LNCaP clone FGC (cell line): ENCODE results near the gene TNNC2.

Experiments used
- DNase-seq: peaks from one replicate; pipeline ENCODE4 v3.0.0-alpha.2; 2011; ENCODE audit warnings: low read depth
- H3K4me3 ChIP-seq: 2 replicates; pipeline ENCODE4 v1.5.1; 2011; ENCODE audit warnings: mild to moderate bottlenecking, low read depth, low read length, control low read depth
- TF ChIP-seq, protein P1 (sequence below): IDR thresholded peaks from 2 replicates; pipeline ENCODE4 v1.5.1; 2012; ENCODE audit warnings: mild to moderate bottlenecking; ENCODE audit not compliant: control insufficient read depth, insufficient read depth; ENCODE audit errors: extremely low read depth

Gene TNNC2

DNA sequence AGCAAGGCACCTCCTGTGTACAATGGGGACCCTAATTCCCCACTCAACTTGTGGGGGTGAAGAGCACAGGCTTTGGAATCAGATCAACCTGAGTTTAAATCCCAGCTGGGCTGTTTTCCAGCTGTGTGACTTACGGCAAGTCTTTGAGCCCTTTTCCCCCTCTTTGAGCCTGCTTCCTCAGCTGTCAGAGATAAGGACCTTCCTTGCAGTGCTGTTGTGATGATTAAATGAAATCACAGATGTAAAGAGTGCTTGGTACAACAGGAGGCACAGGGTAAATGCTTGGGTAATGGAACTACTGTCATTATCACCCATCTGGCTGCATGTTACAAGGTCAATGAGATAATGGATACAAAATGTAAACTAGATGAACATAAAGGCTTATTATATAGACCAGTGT lies 9.7 kb upstream of the TNNC2 start:
- DNase-seq: no peak
- no peak overlapping the region for H3K4me3 ChIP-seq
- TF ChIP-seq, protein P1, sequence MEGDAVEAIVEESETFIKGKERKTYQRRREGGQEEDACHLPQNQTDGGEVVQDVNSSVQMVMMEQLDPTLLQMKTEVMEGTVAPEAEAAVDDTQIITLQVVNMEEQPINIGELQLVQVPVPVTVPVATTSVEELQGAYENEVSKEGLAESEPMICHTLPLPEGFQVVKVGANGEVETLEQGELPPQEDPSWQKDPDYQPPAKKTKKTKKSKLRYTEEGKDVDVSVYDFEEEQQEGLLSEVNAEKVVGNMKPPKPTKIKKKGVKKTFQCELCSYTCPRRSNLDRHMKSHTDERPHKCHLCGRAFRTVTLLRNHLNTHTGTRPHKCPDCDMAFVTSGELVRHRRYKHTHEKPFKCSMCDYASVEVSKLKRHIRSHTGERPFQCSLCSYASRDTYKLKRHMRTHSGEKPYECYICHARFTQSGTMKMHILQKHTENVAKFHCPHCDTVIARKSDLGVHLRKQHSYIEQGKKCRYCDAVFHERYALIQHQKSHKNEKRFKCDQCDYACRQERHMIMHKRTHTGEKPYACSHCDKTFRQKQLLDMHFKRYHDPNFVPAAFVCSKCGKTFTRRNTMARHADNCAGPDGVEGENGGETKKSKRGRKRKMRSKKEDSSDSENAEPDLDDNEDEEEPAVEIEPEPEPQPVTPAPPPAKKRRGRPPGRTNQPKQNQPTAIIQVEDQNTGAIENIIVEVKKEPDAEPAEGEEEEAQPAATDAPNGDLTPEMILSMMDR: no peak

DNA sequence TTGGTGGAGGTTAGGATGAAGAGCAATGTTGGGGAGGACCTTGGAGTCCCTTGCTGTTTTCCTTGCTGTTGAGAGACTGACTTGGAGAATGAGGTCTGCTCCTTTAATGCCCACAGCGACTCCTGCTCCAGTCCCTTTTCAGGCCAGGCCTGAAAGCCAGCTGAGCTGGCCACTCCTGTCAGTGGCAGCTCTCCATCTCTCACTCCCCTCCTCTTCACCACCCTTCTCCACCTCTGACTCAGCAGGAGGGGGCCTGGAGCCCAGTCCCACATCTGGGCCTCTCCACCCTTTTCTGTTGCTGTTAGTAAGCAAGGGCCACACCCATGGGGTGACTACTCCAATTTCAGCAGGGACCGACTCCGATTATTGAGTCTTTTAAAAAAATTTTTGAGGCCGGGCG lies 8.7 kb upstream of the TNNC2 start:
- DNase-seq: no peak
- TF ChIP-seq, protein P1: no peak
- H3K4me3 ChIP-seq: no peak overlapping the region

DNA sequence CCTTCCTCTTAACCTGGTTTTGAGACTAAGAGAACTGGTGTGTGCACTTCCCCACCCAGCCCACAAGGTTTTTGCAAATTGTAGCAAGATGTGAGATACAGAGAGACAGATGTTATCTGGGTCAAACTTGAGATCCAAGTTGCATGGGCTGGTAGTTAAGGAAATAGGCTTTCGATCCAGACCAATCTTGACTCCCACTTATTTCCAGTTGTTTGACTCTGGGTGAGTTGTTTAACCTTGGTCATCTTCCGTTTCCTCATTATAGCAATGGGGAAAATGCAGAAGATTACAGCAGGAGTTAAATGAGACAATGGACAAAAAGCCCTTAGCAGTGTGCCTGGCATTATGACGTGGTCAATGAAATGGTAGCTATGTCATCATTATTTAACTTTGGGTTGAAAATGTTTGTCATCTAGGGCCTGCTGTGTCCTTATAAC lies 8.2 kb upstream of the TNNC2 start:
- TF ChIP-seq, protein P1: no peak
- no peak for DNase-seq
- H3K4me3 ChIP-seq: no peak overlapping the region

DNA sequence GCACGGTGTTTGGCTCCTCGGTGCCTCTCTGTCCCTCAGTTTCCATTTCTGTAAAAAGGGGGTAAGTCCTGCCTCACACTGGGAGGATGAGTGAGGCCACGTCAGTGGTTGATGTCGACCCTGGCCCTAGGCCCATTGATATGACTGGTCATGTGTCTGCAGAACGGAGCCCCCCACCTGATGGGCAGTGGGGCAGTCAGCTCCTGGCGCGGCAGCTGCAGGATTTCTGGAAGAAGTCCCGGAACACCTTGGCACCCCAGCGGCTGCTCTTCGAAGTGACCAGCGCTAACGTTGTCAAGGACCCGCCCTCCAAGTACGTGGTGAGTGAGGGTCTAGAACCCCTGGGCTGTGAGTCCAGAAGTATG lies 7.7 kb upstream of the TNNC2 start:
- no peak overlapping the region; the same call in 1 of the 2 replicates for H3K4me3 ChIP-seq
- no peak for DNase-seq
- TF ChIP-seq, protein P1: no peak

DNA sequence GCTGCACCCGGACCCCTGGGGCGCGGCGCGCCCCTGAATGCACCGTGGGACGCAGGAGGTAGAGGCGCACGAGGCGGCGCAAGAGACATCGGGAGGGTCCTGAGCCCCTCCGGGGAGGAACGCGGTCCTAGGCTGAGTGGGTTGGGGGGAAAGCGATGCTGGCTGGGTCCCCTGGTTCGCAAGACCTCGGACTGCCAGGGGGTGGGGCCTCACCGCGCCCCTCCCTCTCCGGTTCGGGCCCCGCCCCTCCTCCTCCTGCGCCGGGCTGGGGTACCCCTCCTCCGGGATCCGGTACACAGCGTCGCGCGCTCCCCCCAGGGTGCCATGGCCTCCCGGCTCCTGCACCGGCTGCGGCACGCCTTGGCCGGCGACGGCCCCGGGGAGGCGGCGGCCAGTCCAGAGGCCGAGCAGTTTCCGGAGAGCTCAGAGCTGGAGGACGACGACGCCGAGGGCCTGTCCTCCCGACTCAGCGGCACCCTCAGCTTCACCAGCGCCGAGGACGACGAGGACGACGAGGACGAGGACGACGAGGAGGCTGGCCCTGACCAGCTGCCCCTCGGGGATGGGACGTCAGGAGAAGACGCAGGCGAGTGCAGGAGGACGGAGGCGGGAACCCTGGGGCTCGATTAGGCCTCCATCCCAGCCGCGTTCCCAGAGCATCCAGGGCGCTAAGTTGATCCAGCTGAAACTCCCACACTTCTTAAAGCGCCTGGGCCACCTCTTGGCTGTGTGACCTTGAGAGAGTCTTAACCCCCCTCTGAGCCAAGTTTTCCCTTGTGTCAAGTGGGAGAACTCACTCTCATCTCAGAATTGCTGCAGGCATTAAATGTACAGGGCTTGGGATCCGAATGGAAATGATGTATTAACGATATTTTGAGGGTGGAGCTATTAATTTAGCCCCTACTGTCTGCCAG lies 7.0 kb upstream of the TNNC2 start:
- TF ChIP-seq, protein P1: no peak
- H3K4me3 ChIP-seq: peak overlapping the region; percentile 54
- no peak for DNase-seq

DNA sequence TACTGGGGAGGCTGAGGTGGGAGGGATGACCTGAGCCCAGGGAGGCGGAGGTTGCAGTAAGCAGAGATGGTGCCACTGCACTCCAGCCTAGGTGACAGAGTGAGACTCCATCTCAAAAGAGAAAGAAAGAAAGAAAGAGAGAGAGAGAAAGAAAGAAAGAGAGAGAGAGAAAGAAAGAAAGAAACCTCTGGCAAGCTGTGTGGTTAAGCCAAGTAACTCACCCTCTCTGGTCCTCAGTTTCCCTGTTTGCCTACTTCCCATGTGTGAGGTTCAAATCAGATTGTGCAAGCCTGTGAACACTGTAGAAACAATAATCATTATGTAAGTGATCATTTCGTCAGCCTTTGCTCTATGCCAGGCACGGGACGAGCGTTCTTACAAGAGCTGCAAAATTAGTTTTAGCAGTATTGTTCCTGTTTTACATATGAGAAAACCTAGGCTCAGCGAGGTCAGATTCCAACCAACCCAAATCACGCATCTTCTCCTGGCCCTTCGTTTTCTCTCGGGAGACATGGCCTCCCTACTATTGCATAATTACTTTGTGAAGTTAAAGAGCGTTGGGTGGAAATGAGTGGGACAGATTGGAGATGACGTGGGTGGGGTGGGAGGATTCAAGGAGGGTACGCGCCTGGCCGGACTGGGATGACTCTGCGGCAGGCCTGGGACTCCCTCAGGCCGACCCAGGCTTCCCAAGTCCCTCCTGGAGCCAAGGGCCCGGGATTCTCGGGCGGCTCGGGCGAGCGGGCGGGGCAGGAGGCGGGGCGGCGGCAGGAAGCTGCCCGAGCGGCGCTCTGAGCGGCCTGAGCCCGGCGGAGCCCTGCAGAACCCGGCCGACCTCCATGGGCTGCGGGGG lies 6.1 kb upstream of the TNNC2 start, which contains the start of gene SNX21:
Gene SNX21, plus strand, starts transcription at position 770 of the 853 bp plus-strand sequence. CDS start 121 bp downstream, outside the sequence.
- TF ChIP-seq, protein P1: no peak
- DNase-seq: peak; percentile 15
- peak within 1 kb of the TSS; percentile 54 for H3K4me3 ChIP-seq
